K562 (cell line): ENCODE data around the gene SH3D19. TPM values are rescaled to one million over a fixed set of nuclear protein-coding genes. Genes with fewer than 3 reads are reported as not detected.

ENCODE experiments used
- CREM ChIP-seq: IDR thresholded peaks from 2 replicates; pipeline ENCODE4 v1.6.1; 2014; ENCODE audit warnings: antibody characterized with exemption, low read depth
- DACH1 ChIP-seq: fragments of 450-650 bp; IDR thresholded peaks from 2 replicates; pipeline ENCODE4 v1.6.1; 2018; ENCODE audit not compliant: partially characterized antibody
- ESRRB ChIP-seq: fragments of 250-450 bp; sonication (Bioruptor Pico); IDR thresholded peaks from 2 replicates; pipeline ENCODE4 v1.5.0; 2020; ENCODE audit warnings: mild to moderate bottlenecking, moderate library complexity, borderline replicate concordance
- ETS2 ChIP-seq: IDR thresholded peaks from 2 replicates; pipeline ENCODE4 v1.6.1; 2016; ENCODE audit warnings: borderline replicate concordance, missing genetic modification characterization, mild to moderate bottlenecking, moderate library complexity, missing compliant biosample characterization; ENCODE audit not compliant: poor library complexity, severe bottlenecking
- FOXP1 ChIP-seq: sonication (generic); formaldehyde crosslinking; IDR thresholded peaks from 2 replicates; pipeline ENCODE4 v1.8.0; 2022; ENCODE audit warnings: mild to moderate bottlenecking, missing genetic modification reagents
- HDAC8 ChIP-seq: fragments of 450-650 bp; IDR thresholded peaks from 2 replicates; pipeline ENCODE4 v1.6.1; 2016; ENCODE audit warnings: mild to moderate bottlenecking, missing genetic modification characterization, moderate library complexity, missing compliant biosample characterization
- MED1 ChIP-seq: sonication (generic); formaldehyde crosslinking; IDR thresholded peaks from 2 replicates; pipeline ENCODE4 v1.8.1; 2023; ENCODE audit warnings: missing genetic modification reagents, borderline replicate concordance
- MTF1 ChIP-seq: fragments of 250-450 bp; sonication (Bioruptor Pico); IDR thresholded peaks from 2 replicates; pipeline ENCODE4 v1.9.0; 2021; ENCODE audit warnings: moderate library complexity, mild to moderate bottlenecking, inconsistent platforms, borderline replicate concordance
- MYNN ChIP-seq, 2 experiments: sonication (generic); formaldehyde crosslinking in 1 of 2; IDR thresholded peaks; 2 replicates each; pipeline versions ENCODE4 v1.5.0 to v1.6.1; 2016 to 2020; ENCODE audit warnings: antibody characterized with exemption in 1 of 2, missing genetic modification reagents in 1 of 2
- POLR2H ChIP-seq: IDR thresholded peaks from 2 replicates; pipeline ENCODE4 v1.6.1; 2016; ENCODE audit warnings: missing genetic modification characterization, low read depth, mild to moderate bottlenecking, control low read depth, missing compliant biosample characterization, moderate library complexity
- SREBF2 ChIP-seq: sonication (generic); formaldehyde crosslinking; IDR thresholded peaks from 2 replicates; pipeline ENCODE4 v1.4.0; 2020; ENCODE audit warnings: mild to moderate bottlenecking, missing genetic modification reagents
- SRSF7 ChIP-seq: fragments of 200-400 bp; formaldehyde crosslinking; optimal IDR thresholded peaks from 2 replicates; pipeline ENCODE3; 2017; ENCODE audit warnings: mild to moderate bottlenecking, low read depth, low read length
- STAT5A ChIP-seq: IDR thresholded peaks from 2 replicates; pipeline ENCODE4 v1.6.1; 2012; ENCODE audit warnings: low read length, inconsistent platforms, borderline replicate concordance
- ZNF165 ChIP-seq: fragments of 250-450 bp; sonication (Bioruptor Pico); IDR thresholded peaks from 2 replicates; pipeline ENCODE4 v1.4.0; 2020; ENCODE audit warnings: borderline replicate concordance
- ZNF217 ChIP-seq: sonication (generic); formaldehyde crosslinking; IDR thresholded peaks from 2 replicates; pipeline ENCODE4 v1.8.0; 2022; ENCODE audit warnings: mild to moderate bottlenecking, missing genetic modification reagents
- ZNF79 ChIP-seq: fragments of 250-450 bp; sonication (Bioruptor Pico); IDR thresholded peaks from 2 replicates; pipeline ENCODE4 v1.4.0; 2020; ENCODE audit warnings: low read depth, mild to moderate bottlenecking, moderate library complexity
- polyA plus RNA-seq, 8 experiments: library from polyadenylated mRNA; depleted of rRNA in 4 of 8; stranded (reverse) in 5 of 8; unstranded in 3 of 8; fragments of >200 nt; fragmentation: Nextera tagmentation in 2 of 8; fragmentation: Illumina TruSeq in 1 of 8; extraction: Ambion mirVana in 2 of 8; extraction: Trizol in 1 of 8; gene quantifications; 2 replicates each; pipeline versions ENCODE4 v1.2.1 to v1.2.3, GENCODE V29; 2011 to 2014; ENCODE audit warnings: inconsistent platforms in 1 of 8, missing spikeins in 1 of 8
- total RNA-seq, 7 experiments: library from RNA; depleted of rRNA in 6 of 7; stranded (reverse); fragments of >200 nt in 6 of 7; fragmentation: Illumina TruSeq in 2 of 7; extraction: Trizol in 2 of 7; gene quantifications; 2 replicates each; pipeline versions ENCODE4 v1.2.1 to v1.2.3, GENCODE V29; 2011 to 2021; ENCODE audit warnings: low replicate concordance in 1 of 7
- TF ChIP-seq, protein P1 (sequence below): sonication (generic); formaldehyde crosslinking; IDR thresholded peaks from 2 replicates; pipeline ENCODE4 v1.5.0; 2020; ENCODE audit warnings: missing genetic modification reagents
- TF ChIP-seq, protein P2 (sequence below): fragments of 250-450 bp; sonication (Bioruptor Pico); IDR thresholded peaks from 2 replicates; pipeline ENCODE4 v1.4.0; 2020; ENCODE audit warnings: mild to moderate bottlenecking
- TF ChIP-seq, protein P3 (sequence below): sonication (generic); formaldehyde crosslinking; IDR thresholded peaks from 2 replicates; pipeline ENCODE4 v1.8.1; 2022; ENCODE audit warnings: missing genetic modification reagents
- TF ChIP-seq, protein P4 (sequence below): sonication (generic); formaldehyde crosslinking; IDR thresholded peaks from 2 replicates; pipeline ENCODE4 v1.8.0; 2023; ENCODE audit warnings: mild to moderate bottlenecking, missing genetic modification reagents
- TF ChIP-seq, protein P5 (sequence below): sonication (generic); formaldehyde crosslinking; IDR thresholded peaks from 2 replicates; pipeline ENCODE4 v1.8.1; 2023; ENCODE audit warnings: mild to moderate bottlenecking, missing genetic modification reagents

SH3D19 gene
- total and polyA plus RNA-seq, 9 of the 15 experiments (the other 6 are each of a cell fraction or from before 2014, with no cell fraction given), result 0.42 to 2.2 (median 1.1) TPM; not detected in 6

DNA sequence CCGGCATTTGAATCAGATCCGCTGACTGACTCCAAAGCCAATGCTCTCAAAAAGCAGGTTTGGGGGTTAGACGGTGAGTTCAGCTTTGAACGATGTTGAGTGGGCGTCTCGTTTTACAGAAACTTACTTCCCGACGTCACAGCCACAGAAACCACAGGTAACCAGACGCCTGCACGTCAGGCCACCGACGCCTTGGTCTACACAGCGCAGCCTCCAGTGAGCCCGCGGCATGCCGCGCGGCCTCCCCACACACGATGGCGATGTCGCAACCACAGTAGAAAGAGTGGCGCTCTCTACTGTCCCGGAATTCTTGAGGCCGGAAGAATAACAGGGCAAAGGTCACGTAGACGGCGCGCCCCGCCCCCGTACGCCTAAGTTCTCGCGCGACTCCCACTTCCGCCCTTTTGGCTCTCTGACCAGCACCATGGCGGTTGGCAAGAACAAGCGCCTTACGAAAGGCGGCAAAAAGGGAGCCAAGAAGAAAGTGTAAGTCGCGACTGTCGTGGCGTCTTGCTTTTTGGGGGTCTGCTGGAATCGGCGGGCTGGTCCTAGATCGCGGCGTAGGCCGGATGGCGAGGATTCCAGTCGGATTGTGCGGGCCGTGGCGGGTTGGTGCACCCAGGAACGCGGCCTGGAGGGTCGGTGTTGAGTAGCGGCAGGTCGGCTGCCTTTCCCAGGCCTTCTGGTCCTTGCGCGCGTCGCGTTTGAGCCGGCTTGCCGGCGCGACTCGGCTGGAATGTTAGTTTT is 226.0 kb downstream of the SH3D19 start, which contains the start of gene RPS3A (continued):
- TF ChIP-seq, protein P1, sequence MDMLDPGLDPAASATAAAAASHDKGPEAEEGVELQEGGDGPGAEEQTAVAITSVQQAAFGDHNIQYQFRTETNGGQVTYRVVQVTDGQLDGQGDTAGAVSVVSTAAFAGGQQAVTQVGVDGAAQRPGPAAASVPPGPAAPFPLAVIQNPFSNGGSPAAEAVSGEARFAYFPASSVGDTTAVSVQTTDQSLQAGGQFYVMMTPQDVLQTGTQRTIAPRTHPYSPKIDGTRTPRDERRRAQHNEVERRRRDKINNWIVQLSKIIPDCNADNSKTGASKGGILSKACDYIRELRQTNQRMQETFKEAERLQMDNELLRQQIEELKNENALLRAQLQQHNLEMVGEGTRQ (CRISPR knock-in tag), result no peak
- TF ChIP-seq MED1, result no peak
- TF ChIP-seq POLR2H (tag), result peak; percentile 97
- TF ChIP-seq, protein P2, sequence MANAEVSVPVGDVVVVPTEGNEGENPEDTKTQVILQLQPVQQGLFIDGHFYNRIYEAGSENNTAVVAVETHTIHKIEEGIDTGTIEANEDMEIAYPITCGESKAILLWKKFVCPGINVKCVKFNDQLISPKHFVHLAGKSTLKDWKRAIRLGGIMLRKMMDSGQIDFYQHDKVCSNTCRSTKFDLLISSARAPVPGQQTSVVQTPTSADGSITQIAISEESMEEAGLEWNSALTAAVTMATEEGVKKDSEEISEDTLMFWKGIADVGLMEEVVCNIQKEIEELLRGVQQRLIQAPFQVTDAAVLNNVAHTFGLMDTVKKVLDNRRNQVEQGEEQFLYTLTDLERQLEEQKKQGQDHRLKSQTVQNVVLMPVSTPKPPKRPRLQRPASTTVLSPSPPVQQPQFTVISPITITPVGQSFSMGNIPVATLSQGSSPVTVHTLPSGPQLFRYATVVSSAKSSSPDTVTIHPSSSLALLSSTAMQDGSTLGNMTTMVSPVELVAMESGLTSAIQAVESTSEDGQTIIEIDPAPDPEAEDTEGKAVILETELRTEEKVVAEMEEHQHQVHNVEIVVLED (CRISPR knock-in tag), result peak; percentile 98
- TF ChIP-seq DACH1, result no peak
- peak; percentile 67; the same call in 1 of the 2 replicates for TF ChIP-seq STAT5A
- TF ChIP-seq ETS2 (tag), result no peak
- TF ChIP-seq MYNN (IDR thresholded peaks at IDR 0.05), result no peak; the same call in 1 of the 2 replicates
- no peak for TF ChIP-seq MYNN (CRISPR knock-in tag; IDR thresholded peaks at IDR 0.05)
- TF ChIP-seq FOXP1 (CRISPR knock-in tag), result peak; percentile 91; the same call in 1 of the 2 replicates
- TF ChIP-seq ZNF165 (CRISPR knock-in tag), result no peak
- TF ChIP-seq, protein P3, sequence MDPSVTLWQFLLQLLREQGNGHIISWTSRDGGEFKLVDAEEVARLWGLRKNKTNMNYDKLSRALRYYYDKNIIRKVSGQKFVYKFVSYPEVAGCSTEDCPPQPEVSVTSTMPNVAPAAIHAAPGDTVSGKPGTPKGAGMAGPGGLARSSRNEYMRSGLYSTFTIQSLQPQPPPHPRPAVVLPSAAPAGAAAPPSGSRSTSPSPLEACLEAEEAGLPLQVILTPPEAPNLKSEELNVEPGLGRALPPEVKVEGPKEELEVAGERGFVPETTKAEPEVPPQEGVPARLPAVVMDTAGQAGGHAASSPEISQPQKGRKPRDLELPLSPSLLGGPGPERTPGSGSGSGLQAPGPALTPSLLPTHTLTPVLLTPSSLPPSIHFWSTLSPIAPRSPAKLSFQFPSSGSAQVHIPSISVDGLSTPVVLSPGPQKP (CRISPR knock-in tag), result no peak
- TF ChIP-seq HDAC8 (tag), result no peak
- TF ChIP-seq ESRRB (CRISPR knock-in tag), result no peak
- no peak for TF ChIP-seq SRSF7
- TF ChIP-seq, protein P4, sequence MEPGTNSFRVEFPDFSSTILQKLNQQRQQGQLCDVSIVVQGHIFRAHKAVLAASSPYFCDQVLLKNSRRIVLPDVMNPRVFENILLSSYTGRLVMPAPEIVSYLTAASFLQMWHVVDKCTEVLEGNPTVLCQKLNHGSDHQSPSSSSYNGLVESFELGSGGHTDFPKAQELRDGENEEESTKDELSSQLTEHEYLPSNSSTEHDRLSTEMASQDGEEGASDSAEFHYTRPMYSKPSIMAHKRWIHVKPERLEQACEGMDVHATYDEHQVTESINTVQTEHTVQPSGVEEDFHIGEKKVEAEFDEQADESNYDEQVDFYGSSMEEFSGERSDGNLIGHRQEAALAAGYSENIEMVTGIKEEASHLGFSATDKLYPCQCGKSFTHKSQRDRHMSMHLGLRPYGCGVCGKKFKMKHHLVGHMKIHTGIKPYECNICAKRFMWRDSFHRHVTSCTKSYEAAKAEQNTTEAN (CRISPR knock-in tag), result peak; percentile 91
- no peak for TF ChIP-seq MTF1 (CRISPR knock-in tag)
- no peak for TF ChIP-seq SREBF2 (CRISPR knock-in tag)
- TF ChIP-seq, protein P5, sequence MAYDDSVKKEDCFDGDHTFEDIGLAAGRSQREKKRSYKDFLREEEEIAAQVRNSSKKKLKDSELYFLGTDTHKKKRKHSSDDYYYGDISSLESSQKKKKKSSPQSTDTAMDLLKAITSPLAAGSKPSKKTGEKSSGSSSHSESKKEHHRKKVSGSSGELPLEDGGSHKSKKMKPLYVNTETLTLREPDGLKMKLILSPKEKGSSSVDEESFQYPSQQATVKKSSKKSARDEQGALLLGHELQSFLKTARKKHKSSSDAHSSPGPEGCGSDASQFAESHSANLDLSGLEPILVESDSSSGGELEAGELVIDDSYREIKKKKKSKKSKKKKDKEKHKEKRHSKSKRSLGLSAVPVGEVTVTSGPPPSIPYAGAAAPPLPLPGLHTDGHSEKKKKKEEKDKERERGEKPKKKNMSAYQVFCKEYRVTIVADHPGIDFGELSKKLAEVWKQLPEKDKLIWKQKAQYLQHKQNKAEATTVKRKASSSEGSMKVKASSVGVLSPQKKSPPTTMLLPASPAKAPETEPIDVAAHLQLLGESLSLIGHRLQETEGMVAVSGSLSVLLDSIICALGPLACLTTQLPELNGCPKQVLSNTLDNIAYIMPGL (CRISPR knock-in tag), result peak; percentile 91
- TF ChIP-seq ZNF217 (CRISPR knock-in tag), result no peak
- no peak for TF ChIP-seq ZNF79 (CRISPR knock-in tag)
- peak; percentile 87 for TF ChIP-seq CREM
